ENCODE data around the gene RBFOX2. TPM values are rescaled to one million over a fixed set of nuclear protein-coding genes. Genes with fewer than 3 reads are reported as not detected.
"Not testable (repeated sequence)": the region's sequence is repeated elsewhere in the genome, so short reads cannot be mapped to it uniquely, and the experiment has no call there.

The RBFOX2 gene
- total and polyA plus RNA-seq, 2 experiments from 2014 or later, result 88.8 to 131 TPM

GRCh38 chr22:35808377-35808776 lies 220.2 kb downstream of the RBFOX2 start (continued):
- TF ChIP-seq ZNF462 (CRISPR knock-in tag; IDR thresholded peaks at IDR 0.05) (no peak), ZNF331 (CRISPR knock-in tag; IDR thresholded peaks at IDR 0.05; ENCODE audit: low read depth) (no peak), REST (IDR thresholded peaks at IDR 0.05; ENCODE audit: unreplicated experiment) (no peak)

GRCh38 chr22:35806668-35807067 lies 222.0 kb downstream of the RBFOX2 start:
- H3K4me3 ChIP-seq; H2AFZ ChIP-seq; H4K20me1 ChIP-seq (replicated peaks; ENCODE audit: insufficient read depth); H3F3A ChIP-seq (replicated peaks; ENCODE audit: low read depth); H3K4me1 Mint-ChIP-seq; ATAC-seq; H3K27me3 ChIP-seq (ENCODE audit: insufficient read depth); H3K9me2 ChIP-seq (ENCODE audit: insufficient read depth); H3K9me3 Mint-ChIP-seq; H3K27me3 Mint-ChIP-seq (ENCODE audit: insufficient read depth, low read depth, poor library complexity); H3K4me3 Mint-ChIP-seq; H3K27ac ChIP-seq (ENCODE audit: low read depth); H3K4me2 ChIP-seq; H3K4me1 ChIP-seq (ENCODE audit: insufficient read depth); DNase-seq (ENCODE audit: low spot score); H3K27ac Mint-ChIP-seq: not testable (repeated sequence)
- Histone ChIP-seq H3K36me3 (ENCODE audit: insufficient read depth) (peaks cover 14% of the 10 kb centered on the region; the same call in 1 of the 2 replicates), H3K79me2 (replicated peaks; ENCODE audit: insufficient read depth) (peaks cover 44% of the 10 kb centered on the region)
- H3K36me3 Mint-ChIP-seq (ENCODE audit: low read depth), result peaks cover 44% of the 10 kb centered on the region

Data from GM23338 (cell line).